GM12875 (cell line): Measurements from ENCODE around the gene ZMYND11.

Experiments used
- H3K4me3 ChIP-seq: one replicate; pipeline ENCODE4 v1.5.1; 2011; ENCODE audit warnings: low read depth, low read length, control low read depth
- TF ChIP-seq, protein P1 (sequence below): IDR thresholded peaks from 2 replicates; pipeline ENCODE4 v1.5.1; 2011; ENCODE audit warnings: low read depth, mild to moderate bottlenecking, control low read depth, inconsistent platforms, low read length, moderate library complexity, borderline replicate concordance; ENCODE audit not compliant: insufficient read depth

The ZMYND11 gene

DNA sequence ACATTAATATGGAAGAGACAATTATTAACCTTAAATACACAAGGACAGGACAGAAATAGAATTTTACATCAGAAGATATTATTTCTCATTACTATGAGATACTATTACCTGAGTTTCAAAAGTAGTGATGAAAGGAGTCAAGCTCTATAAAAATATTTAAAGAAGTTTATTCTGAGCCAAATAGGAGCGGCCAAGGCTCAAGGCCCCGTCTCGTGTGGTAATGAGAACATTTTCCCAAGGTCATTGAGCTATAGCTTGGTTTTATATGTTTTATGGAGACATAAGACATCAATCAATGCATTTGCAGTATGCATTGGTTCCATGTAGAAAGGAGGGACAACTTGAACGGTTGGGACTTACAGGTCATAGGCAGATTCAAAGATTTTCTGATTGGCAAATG, 29.4 kb upstream of the ZMYND11 start:
- TF ChIP-seq, protein P1, sequence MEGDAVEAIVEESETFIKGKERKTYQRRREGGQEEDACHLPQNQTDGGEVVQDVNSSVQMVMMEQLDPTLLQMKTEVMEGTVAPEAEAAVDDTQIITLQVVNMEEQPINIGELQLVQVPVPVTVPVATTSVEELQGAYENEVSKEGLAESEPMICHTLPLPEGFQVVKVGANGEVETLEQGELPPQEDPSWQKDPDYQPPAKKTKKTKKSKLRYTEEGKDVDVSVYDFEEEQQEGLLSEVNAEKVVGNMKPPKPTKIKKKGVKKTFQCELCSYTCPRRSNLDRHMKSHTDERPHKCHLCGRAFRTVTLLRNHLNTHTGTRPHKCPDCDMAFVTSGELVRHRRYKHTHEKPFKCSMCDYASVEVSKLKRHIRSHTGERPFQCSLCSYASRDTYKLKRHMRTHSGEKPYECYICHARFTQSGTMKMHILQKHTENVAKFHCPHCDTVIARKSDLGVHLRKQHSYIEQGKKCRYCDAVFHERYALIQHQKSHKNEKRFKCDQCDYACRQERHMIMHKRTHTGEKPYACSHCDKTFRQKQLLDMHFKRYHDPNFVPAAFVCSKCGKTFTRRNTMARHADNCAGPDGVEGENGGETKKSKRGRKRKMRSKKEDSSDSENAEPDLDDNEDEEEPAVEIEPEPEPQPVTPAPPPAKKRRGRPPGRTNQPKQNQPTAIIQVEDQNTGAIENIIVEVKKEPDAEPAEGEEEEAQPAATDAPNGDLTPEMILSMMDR = no peak

DNA sequence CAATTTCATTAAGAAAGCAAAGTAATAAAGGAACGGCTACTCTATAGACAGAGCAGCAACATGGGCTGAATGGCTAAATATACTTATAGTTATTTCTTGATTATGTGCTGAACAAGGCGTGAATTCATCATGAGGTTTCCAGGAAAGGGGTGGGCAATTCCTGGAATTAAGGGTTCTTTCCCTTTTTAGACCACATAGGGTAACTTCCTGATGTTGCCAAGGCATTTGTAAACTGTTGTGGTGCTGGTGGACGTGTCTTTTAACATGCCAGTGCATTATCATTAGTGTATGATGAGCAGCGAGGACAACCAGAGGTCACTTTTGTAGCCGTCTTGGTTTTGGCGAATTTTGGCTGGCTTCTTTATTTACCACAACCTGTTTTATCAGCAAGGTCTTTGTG, 28.5 kb upstream of the ZMYND11 start:
- TF ChIP-seq, protein P1 = no peak
- H3K4me3 ChIP-seq = no peak overlapping the region

More for the DNA sequence above, 29.4 kb upstream of the ZMYND11 start:
- H3K4me3 ChIP-seq = no peak overlapping the region

DNA sequence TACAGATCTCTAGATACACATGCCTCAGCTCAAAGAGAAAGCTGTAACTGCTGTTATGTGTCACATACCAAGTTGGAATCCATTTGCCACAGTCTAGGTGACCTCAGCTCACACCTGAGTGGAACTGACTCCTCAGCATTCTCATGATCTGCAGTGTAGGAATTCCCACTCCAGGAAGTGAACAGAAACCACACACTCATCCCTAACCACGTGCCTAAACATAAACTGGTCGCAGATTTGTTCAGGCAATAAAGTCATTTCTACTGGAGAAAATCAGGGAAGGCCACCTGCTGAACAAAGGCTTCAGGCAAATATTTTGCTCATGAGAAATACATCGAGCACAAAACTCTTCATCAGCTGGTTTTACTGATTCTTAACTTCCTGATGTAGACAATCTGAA, 23.0 kb upstream of the ZMYND11 start:
- H3K4me3 ChIP-seq = no peak overlapping the region
- TF ChIP-seq, protein P1 = no peak

DNA sequence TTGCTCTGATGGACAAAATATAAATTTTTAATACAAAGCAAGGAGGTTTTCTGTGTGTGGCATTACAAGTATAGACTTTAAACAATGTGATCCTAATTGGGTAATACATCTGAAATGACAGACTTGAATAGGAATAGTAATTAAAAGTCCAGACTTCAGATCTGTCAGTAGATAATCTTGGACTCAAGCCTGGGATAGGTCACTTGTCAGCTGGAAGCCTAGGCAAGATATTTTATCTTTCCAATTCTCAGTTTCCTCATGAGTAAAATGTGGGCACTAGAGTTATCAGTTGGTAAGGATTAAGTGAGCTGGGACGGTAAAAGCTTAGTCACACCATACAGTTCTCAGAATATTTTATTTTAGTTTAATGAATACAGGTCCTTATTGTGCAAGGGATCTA, 10.4 kb upstream of the ZMYND11 start:
- no peak overlapping the region for H3K4me3 ChIP-seq
- TF ChIP-seq, protein P1 = no peak

DNA sequence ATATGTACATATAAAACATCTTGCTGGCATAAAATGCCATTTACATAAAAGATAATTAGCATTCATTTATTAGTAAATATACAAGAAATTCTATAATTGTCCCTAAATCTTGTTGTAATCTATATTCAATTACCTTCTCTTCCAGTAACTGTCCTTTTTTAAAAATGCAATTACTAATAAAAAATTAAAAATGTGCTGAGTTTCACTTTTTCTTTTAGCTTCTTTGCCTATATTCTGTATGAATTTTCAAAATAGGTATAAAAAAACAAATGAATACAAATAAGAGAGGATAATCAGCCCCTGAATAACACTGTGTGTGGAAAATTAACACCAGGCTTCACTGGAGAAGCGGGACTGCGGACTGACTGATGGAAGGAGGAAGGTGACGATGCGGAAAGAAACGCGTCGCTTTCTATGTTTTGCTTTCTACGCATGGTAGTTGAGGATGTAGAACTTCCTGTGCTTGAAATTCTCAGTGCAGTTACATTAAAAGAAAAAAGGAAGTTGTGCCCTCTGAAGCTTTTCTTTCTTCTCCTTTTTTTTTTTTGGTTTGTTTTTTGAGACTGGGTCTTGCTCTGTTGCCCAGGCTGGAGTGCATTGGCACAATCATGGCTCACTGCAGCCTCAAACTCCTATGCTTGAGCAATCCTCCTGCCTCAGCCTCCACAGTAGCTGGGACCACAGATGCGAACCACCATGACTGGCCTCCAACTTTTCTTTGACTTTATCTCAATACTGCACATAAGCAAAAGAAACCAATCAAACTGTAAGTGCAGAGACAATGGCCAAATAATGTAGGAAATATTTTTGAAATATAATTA, 7.4 kb upstream of the ZMYND11 start:
- TF ChIP-seq, protein P1 = no peak
- no peak overlapping the region for H3K4me3 ChIP-seq

DNA sequence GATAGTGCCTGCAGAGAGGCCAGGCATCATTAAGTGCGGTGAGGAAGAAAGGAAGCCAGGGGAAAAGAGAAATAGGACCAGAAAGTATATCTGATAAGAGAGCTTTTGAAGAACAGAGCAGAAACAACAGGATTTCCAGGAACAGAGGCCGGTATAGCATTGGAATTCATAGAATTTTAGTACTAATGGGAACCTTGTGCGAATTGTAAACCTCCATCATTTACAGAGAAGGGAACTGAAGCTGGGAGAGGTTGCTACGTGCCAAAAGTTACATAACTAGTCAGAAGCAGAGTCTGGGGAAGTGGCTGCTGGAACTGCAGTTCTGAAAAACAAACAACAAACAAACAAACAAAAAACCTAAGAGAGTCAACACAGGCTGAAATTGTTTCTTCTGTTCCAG, 5.4 kb upstream of the ZMYND11 start:
- H3K4me3 ChIP-seq = no peak overlapping the region
- TF ChIP-seq, protein P1 = no peak
